K562 (cell line): ENCODE results near the gene ZFAND2B. TPM values are rescaled to one million over a fixed set of nuclear protein-coding genes. Genes with fewer than 3 reads are reported as not detected.

ENCODE experiments used
- ARID2 ChIP-seq: fragments of 450-650 bp; IDR thresholded peaks from 2 replicates; pipeline ENCODE4 v1.6.1; 2017; ENCODE audit warnings: antibody characterized with exemption, mild to moderate bottlenecking
- CBFA2T3 ChIP-seq: fragments of 450-650 bp; IDR thresholded peaks from 2 replicates; pipeline ENCODE4 v1.6.1; 2017
- CBFB ChIP-seq: sonication (generic); formaldehyde crosslinking; IDR thresholded peaks from 2 replicates; pipeline ENCODE4 v1.4.0; 2020; ENCODE audit warnings: mild to moderate bottlenecking, missing genetic modification reagents
- CC2D1A ChIP-seq: fragments of 450-650 bp; IDR thresholded peaks from 2 replicates; pipeline ENCODE4 v1.6.1; 2017; ENCODE audit warnings: mild to moderate bottlenecking
- GTF2F1 ChIP-seq: IDR thresholded peaks from 2 replicates; pipeline ENCODE4 v1.6.1; 2011; ENCODE audit warnings: low read depth, low read length, improper control_type of control experiment
- HNRNPH1 ChIP-seq: fragments of 200-400 bp; formaldehyde crosslinking; optimal IDR thresholded peaks from 2 replicates; pipeline ENCODE3; 2017; ENCODE audit warnings: low read depth, mild to moderate bottlenecking, low read length, moderate library complexity
- HNRNPUL1 ChIP-seq: fragments of 200-400 bp; formaldehyde crosslinking; IDR thresholded peaks from 2 replicates; pipeline ENCODE4 v1.6.1; 2017; ENCODE audit warnings: low read length
- IRF9 ChIP-seq: fragments of 450-650 bp; IDR thresholded peaks from 2 replicates; pipeline ENCODE4 v1.6.1; 2016; ENCODE audit warnings: missing biosample characterization, missing genetic modification characterization
- PHF20 ChIP-seq: fragments of 450-650 bp; IDR thresholded peaks from 2 replicates; pipeline ENCODE4 v1.6.1; 2018; ENCODE audit not compliant: partially characterized antibody
- POLR2B ChIP-seq: fragments of 450-650 bp; IDR thresholded peaks from 2 replicates; pipeline ENCODE4 v1.6.1; 2018; ENCODE audit warnings: low read depth; ENCODE audit not compliant: partially characterized antibody
- PRMT5 ChIP-seq: sonication (generic); formaldehyde crosslinking; IDR thresholded peaks from 2 replicates; pipeline ENCODE4 v1.5.0; 2020; ENCODE audit warnings: missing genetic modification reagents
- RCOR1 ChIP-seq, 2 experiments: IDR thresholded peaks; 2 replicates each; pipeline ENCODE4 v1.6.1; 2012; ENCODE audit warnings: low read depth in 2 of 2, low read length in 2 of 2, borderline replicate concordance in 1 of 2, improper control_type of control experiment in 1 of 2
- SIRT6 ChIP-seq: IDR thresholded peaks from one replicate; pipeline ENCODE4 v1.6.1; 2012; ENCODE audit warnings: low read depth, mild to moderate bottlenecking, control low read depth, inconsistent platforms, low read length, moderate library complexity
- SOX6 ChIP-seq: fragments of 450-650 bp; IDR thresholded peaks from 2 replicates; pipeline ENCODE4 v1.6.1; 2014; ENCODE audit warnings: mild to moderate bottlenecking
- TFAP4 ChIP-seq: sonication (generic); formaldehyde crosslinking; IDR thresholded peaks from 2 replicates; pipeline ENCODE4 v1.8.0; 2022; ENCODE audit warnings: missing genetic modification reagents, mild to moderate bottlenecking, moderate library complexity, borderline replicate concordance
- ZBTB8A ChIP-seq: fragments of 450-650 bp; IDR thresholded peaks from 2 replicates; pipeline ENCODE4 v1.6.1; 2018; ENCODE audit warnings: mild to moderate bottlenecking, moderate library complexity; ENCODE audit not compliant: partially characterized antibody
- ZNF140 ChIP-seq: fragments of 250-450 bp; sonication (Bioruptor Pico); IDR thresholded peaks from 2 replicates; pipeline ENCODE4 v1.8.0; 2021; ENCODE audit warnings: moderate library complexity, mild to moderate bottlenecking, inconsistent platforms
- ZNF143 ChIP-seq: sonication (generic); formaldehyde crosslinking; IDR thresholded peaks from 2 replicates; pipeline ENCODE4 v1.9.0; 2022; ENCODE audit warnings: mild to moderate bottlenecking, missing genetic modification reagents
- ZNF277 ChIP-seq: fragments of 250-450 bp; sonication (Bioruptor Pico); IDR thresholded peaks from 2 replicates; pipeline ENCODE4 v1.8.0; 2022; ENCODE audit warnings: inconsistent platforms, mild to moderate bottlenecking, moderate library complexity, borderline replicate concordance
- ZNF41 ChIP-seq: fragments of 250-450 bp; sonication (Bioruptor Pico); conservative IDR thresholded peaks from 2 replicates; pipeline ENCODE4 v1.4.0; 2020; ENCODE audit warnings: mild to moderate bottlenecking
- ZNF589 ChIP-seq: fragments of 200-800 bp; sonication (Bioruptor generic); IDR thresholded peaks from 2 replicates; pipeline ENCODE4 v1.6.1; 2016; ENCODE audit warnings: low read depth, missing genetic modification characterization, missing compliant biosample characterization
- ZNF644 ChIP-seq: fragments of 200-800 bp; sonication (Bioruptor generic); IDR thresholded peaks from 2 replicates; pipeline ENCODE4 v1.6.1; 2016; ENCODE audit warnings: low read depth, missing genetic modification characterization, missing compliant biosample characterization
- polyA plus RNA-seq, 8 experiments: library from polyadenylated mRNA; depleted of rRNA in 4 of 8; stranded (reverse) in 5 of 8; unstranded in 3 of 8; fragments of >200 nt; fragmentation: Nextera tagmentation in 2 of 8; fragmentation: Illumina TruSeq in 1 of 8; extraction: Ambion mirVana in 2 of 8; extraction: Trizol in 1 of 8; gene quantifications; 2 replicates each; pipeline versions ENCODE4 v1.2.1 to v1.2.3, GENCODE V29; 2011 to 2014; ENCODE audit warnings: inconsistent platforms in 1 of 8, missing spikeins in 1 of 8
- total RNA-seq, 7 experiments: library from RNA; depleted of rRNA in 6 of 7; stranded (reverse); fragments of >200 nt in 6 of 7; fragmentation: Illumina TruSeq in 2 of 7; extraction: Trizol in 2 of 7; gene quantifications; 2 replicates each; pipeline versions ENCODE4 v1.2.1 to v1.2.3, GENCODE V29; 2011 to 2021; ENCODE audit warnings: low replicate concordance in 1 of 7
- TF ChIP-seq, protein P1 (sequence below): IDR thresholded peaks from 2 replicates; pipeline ENCODE4 v1.6.1; 2011; ENCODE audit not compliant: insufficient read length; ENCODE audit errors: extremely low read depth
- TF ChIP-seq, protein P2 (sequence below): fragments of 250-450 bp; sonication (Bioruptor Pico); IDR thresholded peaks from 2 replicates; pipeline ENCODE4 v1.6.1; 2021; ENCODE audit warnings: mild to moderate bottlenecking

ZFAND2B gene
- total and polyA plus RNA-seq, 9 of the 15 experiments (the other 6 are each of a cell fraction or from before 2014, with no cell fraction given), result 9.9 to 33.3 (median 26.1) TPM

GRCh38 chr2:219177552-219178376 lies 28.8 kb upstream of the ZFAND2B start, which contains the start of gene RETREG2 (continued):
- TF ChIP-seq ZNF277 (CRISPR knock-in tag) (no peak), HNRNPH1 (no peak), SOX6 (no peak), POLR2B (peak; percentile 86), CBFB (CRISPR knock-in tag) (no peak), PRMT5 (CRISPR knock-in tag) (no peak), ZNF143 (no peak), GTF2F1 (no peak), PHF20 (no peak), ZNF644 (tag) (no peak), SIRT6 (no peak), ARID2 (no peak), TFAP4 (CRISPR knock-in tag) (peak; percentile 19; the same call in 1 of the 2 replicates), HNRNPUL1 (no peak), CC2D1A (no peak), ZBTB8A (no peak), CBFA2T3 (no peak), ZNF140 (no peak), RCOR1 (IDR thresholded peaks at IDR 0.05; ENCODE audit: borderline replicate concordance in 1 of 2, low read depth in 2 of 2, low read length in 2 of 2) (no peak), ZNF41 (CRISPR knock-in tag) (0 out of 2 replicates have a peak, but pooled peaks have one; percentile 5), IRF9 (no peak), ZNF589 (CRISPR knock-in tag) (no peak)
- TF ChIP-seq, protein P1, sequence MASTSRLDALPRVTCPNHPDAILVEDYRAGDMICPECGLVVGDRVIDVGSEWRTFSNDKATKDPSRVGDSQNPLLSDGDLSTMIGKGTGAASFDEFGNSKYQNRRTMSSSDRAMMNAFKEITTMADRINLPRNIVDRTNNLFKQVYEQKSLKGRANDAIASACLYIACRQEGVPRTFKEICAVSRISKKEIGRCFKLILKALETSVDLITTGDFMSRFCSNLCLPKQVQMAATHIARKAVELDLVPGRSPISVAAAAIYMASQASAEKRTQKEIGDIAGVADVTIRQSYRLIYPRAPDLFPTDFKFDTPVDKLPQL, result no peak
- TF ChIP-seq, protein P2, sequence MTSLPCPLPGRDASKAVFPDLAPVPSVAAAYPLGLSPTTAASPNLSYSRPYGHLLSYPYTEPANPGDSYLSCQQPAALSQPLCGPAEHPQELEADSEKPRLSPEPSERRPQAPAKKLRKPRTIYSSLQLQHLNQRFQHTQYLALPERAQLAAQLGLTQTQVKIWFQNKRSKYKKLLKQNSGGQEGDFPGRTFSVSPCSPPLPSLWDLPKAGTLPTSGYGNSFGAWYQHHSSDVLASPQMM, result no peak
